Keratinocyte (primary cell): Measurements from ENCODE around the gene FBLN1. TPM values are rescaled to one million over a fixed set of nuclear protein-coding genes. Genes with fewer than 3 reads are reported as not detected.

Experiments
- DNase-seq: peaks from one replicate; pipeline ENCODE4 v3.0.0-alpha.2; 2011; ENCODE audit warnings: low read depth, missing footprints, low spot score
- FAIRE-seq: peaks from 2 replicates; lab custom pipeline; 2011; peaks lifted over from hg19 to GRCh38; lab: Jason Lieb, UNC
- H2AFZ ChIP-seq: 2 replicates; pipeline ENCODE4 v1.6.0; 2012; ENCODE audit warnings: low read length, control low read depth, inconsistent platforms; ENCODE audit not compliant: control insufficient read depth
- H3K27ac ChIP-seq: 2 replicates; pipeline ENCODE4 v1.5.1; 2011; ENCODE audit warnings: low read length; ENCODE audit not compliant: control insufficient read depth, insufficient read depth
- H3K27me3 ChIP-seq: 3 replicates; pipeline ENCODE4 v1.6.0; 2011; ENCODE audit warnings: low read length; ENCODE audit not compliant: control insufficient read depth, insufficient read depth; ENCODE audit errors: extremely low read depth
- H3K36me3 ChIP-seq, 2 experiments: 2 replicates in 1 of 2; 3 replicates in 1 of 2; pipeline ENCODE4 v1.5.1; 2011; ENCODE audit warnings: low read length in 2 of 2, mild to moderate bottlenecking in 1 of 2; ENCODE audit not compliant: control insufficient read depth in 2 of 2, insufficient read depth in 2 of 2; ENCODE audit errors: extremely low read depth in 1 of 2
- H3K4me1 ChIP-seq: 3 replicates; pipeline ENCODE4 v1.5.1; 2011; ENCODE audit warnings: low read length; ENCODE audit not compliant: control insufficient read depth, insufficient read depth; ENCODE audit errors: extremely low read depth
- H3K4me2 ChIP-seq: 3 replicates; pipeline ENCODE4 v1.6.0; 2011; ENCODE audit warnings: low read depth, low read length; ENCODE audit not compliant: control insufficient read depth, insufficient read depth; ENCODE audit errors: extremely low read depth
- H3K4me3 ChIP-seq, 3 experiments: fragments of 200-600 bp in 1 of 3; sonication (generic) in 1 of 3; 2 replicates in 2 of 3; 3 replicates in 1 of 3; pipeline ENCODE4 v1.5.1; 2011 to 2016; ENCODE audit warnings: low read length in 3 of 3, mild to moderate bottlenecking in 3 of 3, control low read depth in 2 of 3, inconsistent platforms in 1 of 3, low read depth in 1 of 3, mixed read lengths in 1 of 3, mixed run types in 1 of 3, moderate library complexity in 1 of 3; ENCODE audit not compliant: control insufficient read depth in 2 of 3, insufficient read depth in 2 of 3; ENCODE audit errors: extremely low read depth in 1 of 3
- H3K79me2 ChIP-seq: 2 replicates; pipeline ENCODE4 v1.6.0; 2012; ENCODE audit warnings: low read length; ENCODE audit not compliant: control insufficient read depth, insufficient read depth
- H3K9ac ChIP-seq: 3 replicates; pipeline ENCODE4 v1.6.0; 2011; ENCODE audit warnings: low read length; ENCODE audit not compliant: control insufficient read depth, insufficient read depth; ENCODE audit errors: extremely low read depth
- H3K9me1 ChIP-seq: 3 replicates; pipeline ENCODE4 v1.6.0; 2011; ENCODE audit warnings: low read length; ENCODE audit not compliant: control insufficient read depth, insufficient read depth; ENCODE audit errors: extremely low read depth
- H3K9me3 ChIP-seq: 2 replicates; pipeline ENCODE4 v1.5.1; 2012; ENCODE audit warnings: low read depth, low read length; ENCODE audit not compliant: control insufficient read depth
- H4K20me1 ChIP-seq: 3 replicates; pipeline ENCODE4 v1.6.0; 2011; ENCODE audit warnings: low read length; ENCODE audit not compliant: control insufficient read depth, insufficient read depth; ENCODE audit errors: extremely low read depth
- CTCF ChIP-seq, 3 experiments: IDR thresholded peaks in 1 of 3; conservative IDR thresholded peaks in 1 of 3; optimal IDR thresholded peaks in 1 of 3; 2 replicates in 2 of 3; 3 replicates in 1 of 3; pipeline versions ENCODE3 to v1.5.1; 2011; ENCODE audit warnings: low read length in 3 of 3, mild to moderate bottlenecking in 3 of 3, moderate library complexity in 2 of 3, control low read depth in 1 of 3, inconsistent platforms in 1 of 3; ENCODE audit not compliant: insufficient read depth in 2 of 3; ENCODE audit errors: extremely low read depth in 1 of 3
- EZH2 ChIP-seq: IDR thresholded peaks from one replicate; pipeline ENCODE4 v1.6.1; 2012; ENCODE audit warnings: inconsistent platforms, mild to moderate bottlenecking, low read length, moderate library complexity
- dilution Hi-C: fragments of 300-500 bp; cut with MboI; formaldehyde crosslinking; loops from one replicate; pipeline ENCODE4 v1.7.0; 2020; ENCODE audit warnings: low sequenced_read_pairs; ENCODE audit not compliant: extremely low pct_ligation_motif_present
- polyA plus RNA-seq, 5 experiments: library from polyadenylated mRNA; depleted of rRNA in 3 of 5; stranded (reverse) in 3 of 5; stranded (forward) in 1 of 5; unstranded in 1 of 5; fragments of >200 nt; gene quantifications; 1 replicate in 1 of 5; 2 replicates in 3 of 5; 3 replicates in 1 of 5; pipeline versions ENCODE4 v1.2.1 to v1.2.3, GENCODE V29; 2011 to 2012; ENCODE audit warnings: missing spikeins in 2 of 5, low read depth in 1 of 5, low replicate concordance in 1 of 5

The FBLN1 gene
- polyA plus RNA-seq, 1 donor (not counting 4 experiments of a cell fraction or from before 2014, with no cell fraction given) = 13.7 TPM

- H3K27me3 ChIP-seq = no peaks in the 10 kb centered on the region
- DNase-seq (no peak), FAIRE-seq (no peak)
- H3K9ac ChIP-seq = no peak overlapping the region
- peaks cover 20% of the 10 kb centered on the region for H3K4me1 ChIP-seq
- H3K9me1 ChIP-seq = no peaks in the 10 kb centered on the region
- no peak overlapping the region for H3K27ac ChIP-seq
- dilution Hi-C loops = no loop called here
- no peak overlapping the region for H3K4me3 ChIP-seq
- H2AFZ ChIP-seq = no peak overlapping the region
- H3K79me2 ChIP-seq = no peaks in the 10 kb centered on the region
- TF ChIP-seq CTCF (optimal IDR thresholded peaks at IDR 0.05 in 1 of 3, IDR thresholded peaks at IDR 0.05 in 1 of 3, conservative IDR thresholded peaks at IDR 0.05 in 1 of 3; ENCODE audit: extremely low read depth in 1 of 3, insufficient read depth in 2 of 3, low read length in 3 of 3) = no peak
- no peak for TF ChIP-seq EZH2
- no peaks in the 10 kb centered on the region for H3K36me3 ChIP-seq
- H3K9me3 ChIP-seq = no peaks in the 10 kb centered on the region
- H3K4me2 ChIP-seq = no peak overlapping the region
- H4K20me1 ChIP-seq = no peaks in the 10 kb centered on the region
Observed at GRCh38 chr22:45472426-45472825, 30.3 kb upstream of the FBLN1 start.

- Histone ChIP-seq H3K27ac (no peak overlapping the region), H3K9me3 (no peaks in the 10 kb centered on the region), H3K4me1 (peaks cover 17% of the 10 kb centered on the region), H3K9ac (no peak overlapping the region), H3K79me2 (no peaks in the 10 kb centered on the region), H3K4me2 (no peak overlapping the region), H3K36me3 (no peaks in the 10 kb centered on the region), H3K9me1 (no peaks in the 10 kb centered on the region), H3K27me3 (no peaks in the 10 kb centered on the region), H3K4me3 (no peak overlapping the region), H4K20me1 (no peaks in the 10 kb centered on the region), H2AFZ (no peak overlapping the region)
- DNase-seq (no peak), FAIRE-seq (no peak)
- TF ChIP-seq EZH2 = no peak
- dilution Hi-C loops = no loop called here
Observed at GRCh38 chr22:45473626-45474237, 29.0 kb upstream of the FBLN1 start.
